H1 (cell line): ENCODE results near the gene NDUFB10. TPM values are rescaled to one million over a fixed set of nuclear protein-coding genes. Genes with fewer than 3 reads are reported as not detected.

Experiments
- ASH2L ChIP-seq: fragments of 200-600, 300-600 bp; sonication (generic); IDR thresholded peaks from one replicate; pipeline ENCODE4 v1.7.1; 2017; ENCODE audit warnings: low read length
- BRCA1 ChIP-seq: IDR thresholded peaks from 2 replicates; pipeline ENCODE4 v1.6.1; 2012; ENCODE audit warnings: low read depth, low read length, improper control_type of control experiment
- CHD1 ChIP-seq: IDR thresholded peaks from 2 replicates; pipeline ENCODE4 v1.6.1; 2012; ENCODE audit warnings: low read depth, low read length, improper control_type of control experiment
- CTBP2 ChIP-seq: IDR thresholded peaks from 2 replicates; pipeline ENCODE4 v1.7.0; 2011; ENCODE audit warnings: borderline replicate concordance, mild to moderate bottlenecking, moderate library complexity, mixed read lengths, low read length; ENCODE audit not compliant: insufficient read depth, insufficient read length
- KDM1A ChIP-seq: fragments of 200-600, 300-600 bp; sonication (generic); IDR thresholded peaks from 2 replicates; pipeline ENCODE4 v1.7.1; 2016; ENCODE audit warnings: mild to moderate bottlenecking, low read length, borderline replicate concordance
- POU5F1 ChIP-seq: IDR thresholded peaks from 2 replicates; pipeline ENCODE4 v1.6.1; 2011; ENCODE audit warnings: low read depth, mild to moderate bottlenecking, low read length, moderate library complexity
- SIN3A ChIP-seq, 2 experiments: IDR thresholded peaks in 1 of 2; conservative IDR thresholded peaks in 1 of 2; 2 replicates each; pipeline ENCODE4 v1.6.1; 2011 to 2012; ENCODE audit warnings: low read length in 2 of 2, improper control_type of control experiment in 1 of 2, low read depth in 1 of 2, mild to moderate bottlenecking in 1 of 2
- SP2 ChIP-seq: IDR thresholded peaks from 2 replicates; pipeline ENCODE4 v1.6.1; 2012; ENCODE audit warnings: mild to moderate bottlenecking, low read length, inconsistent platforms
- SP4 ChIP-seq: IDR thresholded peaks from 2 replicates; pipeline ENCODE4 v1.6.1; 2012; ENCODE audit warnings: low read length, inconsistent platforms
- TCF12 ChIP-seq: IDR thresholded peaks from 2 replicates; pipeline ENCODE4 v1.6.1; 2011; ENCODE audit warnings: low read depth, mild to moderate bottlenecking, low read length
- ZNF274 ChIP-seq: IDR thresholded peaks from 2 replicates; pipeline ENCODE4 v1.7.0; 2012; ENCODE audit warnings: low read length, borderline replicate concordance; ENCODE audit errors: extremely low read depth
- polyA plus RNA-seq, 7 experiments: library from polyadenylated mRNA; depleted of rRNA in 3 of 7; stranded (reverse) in 5 of 7; unstranded in 2 of 7; fragments of >200 nt in 5 of 7; fragments of 200-250 nt in 2 of 7; gene quantifications; 1 replicate in 5 of 7; 2 replicates in 1 of 7; 4 replicates in 1 of 7; pipeline versions ENCODE4 v1.2.1 to v1.2.3, GENCODE V29; 2011 to 2013; ENCODE audit warnings: missing spikeins in 2 of 7, mixed read lengths in 2 of 7
- total RNA-seq: library from RNA; stranded (reverse); fragmentation: NEBNext Ultra II Directional; extraction: Animal tissue kit (Norgen Biotek cat#: 25700); gene quantifications from 2 replicates; pipeline ENCODE4 v1.2.1, GENCODE V29; 2021
- TF ChIP-seq, protein P1 (sequence below): fragments of 300-600 bp; sonication (generic); IDR thresholded peaks from 2 replicates; pipeline ENCODE4 v1.7.1; 2012; ENCODE audit warnings: low read length, moderate library complexity, mild to moderate bottlenecking, inconsistent platforms; ENCODE audit not compliant: insufficient replicate concordance

NDUFB10 gene
- total and polyA plus RNA-seq, 2 of the 8 experiments (the other 6 are each of a cell fraction or from before 2014, with no cell fraction given): 183 to 194 TPM

DNA sequence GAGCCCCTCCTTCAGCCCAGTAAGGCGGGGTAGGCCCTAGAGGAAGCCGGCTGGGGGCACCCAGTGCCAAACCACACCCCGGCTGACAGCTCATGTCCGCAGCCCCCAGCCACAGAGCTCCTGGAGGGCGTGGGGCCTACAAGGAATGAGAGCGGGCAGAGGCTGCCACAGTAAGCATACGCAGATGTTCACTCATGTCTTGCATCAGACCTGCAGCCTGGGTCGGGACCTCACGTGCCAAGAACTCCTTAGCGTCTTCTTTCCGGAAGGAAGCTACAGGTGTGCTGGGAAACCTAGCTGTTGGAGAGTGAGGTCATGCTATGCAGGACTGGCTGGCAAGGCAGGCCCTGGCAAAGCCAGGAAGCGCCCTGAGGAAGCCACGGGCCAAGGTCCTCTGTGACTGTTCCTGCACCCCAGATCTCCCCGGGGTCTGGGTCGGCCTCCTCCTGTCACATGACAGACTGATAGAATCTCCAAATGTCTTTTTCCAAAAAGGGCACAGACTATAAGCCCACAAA, 48.7 kb downstream of the NDUFB10 start (continued):
- TF ChIP-seq, protein P1, sequence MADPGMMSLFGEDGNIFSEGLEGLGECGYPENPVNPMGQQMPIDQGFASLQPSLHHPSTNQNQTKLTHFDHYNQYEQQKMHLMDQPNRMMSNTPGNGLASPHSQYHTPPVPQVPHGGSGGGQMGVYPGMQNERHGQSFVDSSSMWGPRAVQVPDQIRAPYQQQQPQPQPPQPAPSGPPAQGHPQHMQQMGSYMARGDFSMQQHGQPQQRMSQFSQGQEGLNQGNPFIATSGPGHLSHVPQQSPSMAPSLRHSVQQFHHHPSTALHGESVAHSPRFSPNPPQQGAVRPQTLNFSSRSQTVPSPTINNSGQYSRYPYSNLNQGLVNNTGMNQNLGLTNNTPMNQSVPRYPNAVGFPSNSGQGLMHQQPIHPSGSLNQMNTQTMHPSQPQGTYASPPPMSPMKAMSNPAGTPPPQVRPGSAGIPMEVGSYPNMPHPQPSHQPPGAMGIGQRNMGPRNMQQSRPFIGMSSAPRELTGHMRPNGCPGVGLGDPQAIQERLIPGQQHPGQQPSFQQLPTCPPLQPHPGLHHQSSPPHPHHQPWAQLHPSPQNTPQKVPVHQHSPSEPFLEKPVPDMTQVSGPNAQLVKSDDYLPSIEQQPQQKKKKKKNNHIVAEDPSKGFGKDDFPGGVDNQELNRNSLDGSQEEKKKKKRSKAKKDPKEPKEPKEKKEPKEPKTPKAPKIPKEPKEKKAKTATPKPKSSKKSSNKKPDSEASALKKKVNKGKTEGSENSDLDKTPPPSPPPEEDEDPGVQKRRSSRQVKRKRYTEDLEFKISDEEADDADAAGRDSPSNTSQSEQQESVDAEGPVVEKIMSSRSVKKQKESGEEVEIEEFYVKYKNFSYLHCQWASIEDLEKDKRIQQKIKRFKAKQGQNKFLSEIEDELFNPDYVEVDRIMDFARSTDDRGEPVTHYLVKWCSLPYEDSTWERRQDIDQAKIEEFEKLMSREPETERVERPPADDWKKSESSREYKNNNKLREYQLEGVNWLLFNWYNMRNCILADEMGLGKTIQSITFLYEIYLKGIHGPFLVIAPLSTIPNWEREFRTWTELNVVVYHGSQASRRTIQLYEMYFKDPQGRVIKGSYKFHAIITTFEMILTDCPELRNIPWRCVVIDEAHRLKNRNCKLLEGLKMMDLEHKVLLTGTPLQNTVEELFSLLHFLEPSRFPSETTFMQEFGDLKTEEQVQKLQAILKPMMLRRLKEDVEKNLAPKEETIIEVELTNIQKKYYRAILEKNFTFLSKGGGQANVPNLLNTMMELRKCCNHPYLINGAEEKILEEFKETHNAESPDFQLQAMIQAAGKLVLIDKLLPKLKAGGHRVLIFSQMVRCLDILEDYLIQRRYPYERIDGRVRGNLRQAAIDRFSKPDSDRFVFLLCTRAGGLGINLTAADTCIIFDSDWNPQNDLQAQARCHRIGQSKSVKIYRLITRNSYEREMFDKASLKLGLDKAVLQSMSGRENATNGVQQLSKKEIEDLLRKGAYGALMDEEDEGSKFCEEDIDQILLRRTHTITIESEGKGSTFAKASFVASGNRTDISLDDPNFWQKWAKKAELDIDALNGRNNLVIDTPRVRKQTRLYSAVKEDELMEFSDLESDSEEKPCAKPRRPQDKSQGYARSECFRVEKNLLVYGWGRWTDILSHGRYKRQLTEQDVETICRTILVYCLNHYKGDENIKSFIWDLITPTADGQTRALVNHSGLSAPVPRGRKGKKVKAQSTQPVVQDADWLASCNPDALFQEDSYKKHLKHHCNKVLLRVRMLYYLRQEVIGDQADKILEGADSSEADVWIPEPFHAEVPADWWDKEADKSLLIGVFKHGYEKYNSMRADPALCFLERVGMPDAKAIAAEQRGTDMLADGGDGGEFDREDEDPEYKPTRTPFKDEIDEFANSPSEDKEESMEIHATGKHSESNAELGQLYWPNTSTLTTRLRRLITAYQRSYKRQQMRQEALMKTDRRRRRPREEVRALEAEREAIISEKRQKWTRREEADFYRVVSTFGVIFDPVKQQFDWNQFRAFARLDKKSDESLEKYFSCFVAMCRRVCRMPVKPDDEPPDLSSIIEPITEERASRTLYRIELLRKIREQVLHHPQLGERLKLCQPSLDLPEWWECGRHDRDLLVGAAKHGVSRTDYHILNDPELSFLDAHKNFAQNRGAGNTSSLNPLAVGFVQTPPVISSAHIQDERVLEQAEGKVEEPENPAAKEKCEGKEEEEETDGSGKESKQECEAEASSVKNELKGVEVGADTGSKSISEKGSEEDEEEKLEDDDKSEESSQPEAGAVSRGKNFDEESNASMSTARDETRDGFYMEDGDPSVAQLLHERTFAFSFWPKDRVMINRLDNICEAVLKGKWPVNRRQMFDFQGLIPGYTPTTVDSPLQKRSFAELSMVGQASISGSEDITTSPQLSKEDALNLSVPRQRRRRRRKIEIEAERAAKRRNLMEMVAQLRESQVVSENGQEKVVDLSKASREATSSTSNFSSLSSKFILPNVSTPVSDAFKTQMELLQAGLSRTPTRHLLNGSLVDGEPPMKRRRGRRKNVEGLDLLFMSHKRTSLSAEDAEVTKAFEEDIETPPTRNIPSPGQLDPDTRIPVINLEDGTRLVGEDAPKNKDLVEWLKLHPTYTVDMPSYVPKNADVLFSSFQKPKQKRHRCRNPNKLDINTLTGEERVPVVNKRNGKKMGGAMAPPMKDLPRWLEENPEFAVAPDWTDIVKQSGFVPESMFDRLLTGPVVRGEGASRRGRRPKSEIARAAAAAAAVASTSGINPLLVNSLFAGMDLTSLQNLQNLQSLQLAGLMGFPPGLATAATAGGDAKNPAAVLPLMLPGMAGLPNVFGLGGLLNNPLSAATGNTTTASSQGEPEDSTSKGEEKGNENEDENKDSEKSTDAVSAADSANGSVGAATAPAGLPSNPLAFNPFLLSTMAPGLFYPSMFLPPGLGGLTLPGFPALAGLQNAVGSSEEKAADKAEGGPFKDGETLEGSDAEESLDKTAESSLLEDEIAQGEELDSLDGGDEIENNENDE: no peak
- TF ChIP-seq CHD1 (no peak), BRCA1 (no peak), ZNF274 (no peak), SP4 (no peak), POU5F1 (no peak), TCF12 (no peak), KDM1A (no peak), ASH2L (no peak), CTBP2 (no peak), SP2 (no peak), SIN3A (conservative IDR thresholded peaks at IDR 0.05 in 1 of 2, IDR thresholded peaks at IDR 0.05 in 1 of 2; ENCODE audit: low read depth in 1 of 2, low read length in 2 of 2) (no peak)
- TF ChIP-seq, all 59 proteins: peak for 0
